ENCODE data around the gene GPC5. TPM values are rescaled to one million over a fixed set of nuclear protein-coding genes. Genes with fewer than 3 reads are reported as not detected.

GPC5 gene
- total and polyA plus RNA-seq, 10 donors = 0.04 to 0.83 (median 0.26) TPM; not detected in 3

GRCh38 chr13:92806215-92806614, 1407.8 kb downstream of the GPC5 start:
- no peaks in the 10 kb centered on the region for H3K27me3 ChIP-seq (replicated peaks in 1 of 7)
- H3K36me3 ChIP-seq = no peaks in the 10 kb centered on the region
- peaks cover 0 to 6% (median 0%) of the 10 kb centered on the region in 8 donors for H3K9me3 ChIP-seq
- H3K4me1 ChIP-seq = peaks cover 0 to 7% (median 0%) of the 10 kb centered on the region in 6 donors
- 23 to 43% (median 27%) methylated on average over 4 of the region's 4 CpGs for WGBS, 5 donors
- H3K4me3 ChIP-seq = peak overlapping the region in 4 of 8 donors; percentile 5 to 57 (median 18)
- intact Hi-C loops (cut with DNase I; ENCODE audit: low total_unique reads) = no loop called here
- H3K27ac ChIP-seq = peak overlapping the region; percentile 31 to 79 (median 68)
- TF ChIP-seq POLR2A (IDR thresholded peaks at IDR 0.05) (no peak), POLR2AphosphoS5 (IDR thresholded peaks at IDR 0.05) (no peak)
- TF ChIP-seq, protein P1, sequence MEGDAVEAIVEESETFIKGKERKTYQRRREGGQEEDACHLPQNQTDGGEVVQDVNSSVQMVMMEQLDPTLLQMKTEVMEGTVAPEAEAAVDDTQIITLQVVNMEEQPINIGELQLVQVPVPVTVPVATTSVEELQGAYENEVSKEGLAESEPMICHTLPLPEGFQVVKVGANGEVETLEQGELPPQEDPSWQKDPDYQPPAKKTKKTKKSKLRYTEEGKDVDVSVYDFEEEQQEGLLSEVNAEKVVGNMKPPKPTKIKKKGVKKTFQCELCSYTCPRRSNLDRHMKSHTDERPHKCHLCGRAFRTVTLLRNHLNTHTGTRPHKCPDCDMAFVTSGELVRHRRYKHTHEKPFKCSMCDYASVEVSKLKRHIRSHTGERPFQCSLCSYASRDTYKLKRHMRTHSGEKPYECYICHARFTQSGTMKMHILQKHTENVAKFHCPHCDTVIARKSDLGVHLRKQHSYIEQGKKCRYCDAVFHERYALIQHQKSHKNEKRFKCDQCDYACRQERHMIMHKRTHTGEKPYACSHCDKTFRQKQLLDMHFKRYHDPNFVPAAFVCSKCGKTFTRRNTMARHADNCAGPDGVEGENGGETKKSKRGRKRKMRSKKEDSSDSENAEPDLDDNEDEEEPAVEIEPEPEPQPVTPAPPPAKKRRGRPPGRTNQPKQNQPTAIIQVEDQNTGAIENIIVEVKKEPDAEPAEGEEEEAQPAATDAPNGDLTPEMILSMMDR (IDR thresholded peaks at IDR 0.05 in 8 of 11, conservative IDR thresholded peaks at IDR 0.05 in 3 of 11) = no peak
- DNase-seq = no peak

DNA sequence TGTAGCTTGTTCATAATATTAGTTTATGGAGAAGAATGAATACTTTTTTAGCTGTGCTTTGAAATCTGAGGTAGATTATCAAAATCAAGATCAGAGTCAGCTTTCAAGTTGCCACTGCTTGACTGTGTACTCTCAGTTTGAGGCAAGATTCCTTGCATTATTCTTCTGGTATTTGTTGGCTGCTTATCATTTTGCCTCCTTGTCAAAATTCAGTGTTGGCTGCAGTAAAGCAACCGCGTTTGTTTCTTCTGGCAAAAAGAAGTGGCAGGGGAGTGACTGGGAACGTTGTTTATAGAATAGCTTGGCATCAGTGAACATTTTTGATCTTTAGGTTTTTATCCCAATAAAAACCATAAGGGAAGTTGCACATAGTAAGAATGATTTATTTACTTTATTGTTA, 1408.9 kb downstream of the GPC5 start:
- WGBS, 5 donors = 64 to 81% (median 68%) methylated on average over 3 of the region's 3 CpGs
- Histone ChIP-seq H3K27ac (peak overlapping the region in 4 of 8 donors; percentile 27 to 73 (median 66)), H3K4me1 (peaks cover 0 to 7% (median 0%) of the 10 kb centered on the region in 6 donors), H3K36me3 (no peaks in the 10 kb centered on the region), H3K9me3 (peaks cover 0 to 8% (median 0%) of the 10 kb centered on the region in 8 donors), H3K4me3 (no peak overlapping the region), H3K27me3 (replicated peaks in 1 of 7) (no peaks in the 10 kb centered on the region)
- TF ChIP-seq POLR2A (IDR thresholded peaks at IDR 0.05) = no peak
- TF ChIP-seq, protein P1 (IDR thresholded peaks at IDR 0.05 in 8 of 11, conservative IDR thresholded peaks at IDR 0.05 in 3 of 11) = no peak
- TF ChIP-seq POLR2AphosphoS5 (IDR thresholded peaks at IDR 0.05) = no peak
- intact Hi-C loops (cut with DNase I; ENCODE audit: low total_unique reads) = no loop called here
- no peak for DNase-seq

- 75 to 85% (median 79%) methylated on average over 2 of the region's 2 CpGs for WGBS, 5 donors
Measured at GRCh38 chr13:92807966-92808365, 1409.5 kb downstream of the GPC5 start.

GRCh38 chr13:92821324-92821723, 1422.9 kb downstream of the GPC5 start:
- no peaks in the 10 kb centered on the region for H3K27me3 ChIP-seq (replicated peaks in 1 of 7)
- H3K9me3 ChIP-seq = no peaks in the 10 kb centered on the region
- H3K4me1 ChIP-seq = no peaks in the 10 kb centered on the region
- H3K36me3 ChIP-seq = no peaks in the 10 kb centered on the region
- TF ChIP-seq, protein P1 (IDR thresholded peaks at IDR 0.05 in 8 of 11, conservative IDR thresholded peaks at IDR 0.05 in 3 of 11) = no peak
- TF ChIP-seq POLR2AphosphoS5 (IDR thresholded peaks at IDR 0.05) (no peak), POLR2A (IDR thresholded peaks at IDR 0.05) (no peak)
- 58 to 72% (median 69%) methylated on average over 2 of the region's 2 CpGs for WGBS, 5 donors
- intact Hi-C loops (cut with DNase I; ENCODE audit: low total_unique reads) = no loop called here
- no peak overlapping the region for H3K4me3 ChIP-seq
- no peak for DNase-seq
- peak overlapping the region in 1 of 8 donors; percentile 3 for H3K27ac ChIP-seq

More at GRCh38 chr13:92807966-92808365, 1409.5 kb downstream of the GPC5 start:
- H3K4me1 ChIP-seq = peaks cover 0 to 7% (median 0%) of the 10 kb centered on the region in 6 donors
- H3K27ac ChIP-seq = no peak overlapping the region
- H3K9me3 ChIP-seq = peaks cover 0 to 8% (median 0%) of the 10 kb centered on the region in 8 donors
- DNase-seq = no peak
- TF ChIP-seq POLR2A (IDR thresholded peaks at IDR 0.05) = no peak
- no peak for TF ChIP-seq POLR2AphosphoS5 (IDR thresholded peaks at IDR 0.05)
- TF ChIP-seq, protein P1 (IDR thresholded peaks at IDR 0.05 in 8 of 11, conservative IDR thresholded peaks at IDR 0.05 in 3 of 11) = no peak
- no peaks in the 10 kb centered on the region for H3K27me3 ChIP-seq (replicated peaks in 1 of 7)
- intact Hi-C loops (cut with DNase I; ENCODE audit: low total_unique reads) = no loop called here
- H3K36me3 ChIP-seq = no peaks in the 10 kb centered on the region
- H3K4me3 ChIP-seq = no peak overlapping the region

Measured in spleen (tissue), 11 donors.